ENCODE measurements around the gene PALLD. TPM values are rescaled to one million over a fixed set of nuclear protein-coding genes. Genes with fewer than 3 reads are reported as not detected.

The PALLD gene
- total and polyA plus RNA-seq, 2 of the 8 experiments (the other 6 are each of a cell fraction or from before 2014, with no cell fraction given), result 10.5 to 25.0 TPM

GRCh38 chr4:168857546-168858314, 360.9 kb downstream of the PALLD start:
- H3K23ac ChIP-seq (ENCODE audit: insufficient read length), result no peak overlapping the region
- no peak overlapping the region for H3K18ac ChIP-seq (ENCODE audit: extremely low read depth, low read length)
- H4K20me1 ChIP-seq (replicated peaks in 1 of 2; ENCODE audit: control insufficient read depth in 1 of 2, insufficient read depth in 2 of 2, low read length in 2 of 2), result no peaks in the 10 kb centered on the region
- CTCF ChIA-PET (ENCODE audit: partially characterized antibody), result interaction anchor here (0.9 to 1.3 kb wide), 2 partner anchors 12 to 19 kb away, joined by 3 to 4 read pairs; no protein-coding TSS in a partner anchor
- no peak overlapping the region for H2AK5ac ChIP-seq (ENCODE audit: low read depth, low read length)
- H2BK5ac ChIP-seq (ENCODE audit: low read depth, low read length), result no peak overlapping the region
- no peak overlapping the region for H2AFZ ChIP-seq (ENCODE audit: low read length)
- no peak overlapping the region for H2BK20ac ChIP-seq (ENCODE audit: low read length)
- H2BK15ac ChIP-seq (ENCODE audit: low read length), result no peak overlapping the region
- H3K4me3 ChIP-seq (ENCODE audit: extremely low read depth in 1 of 4, insufficient read depth in 2 of 4, low read depth in 3 of 4, low read length in 4 of 4), result no peak overlapping the region
- H4K8ac ChIP-seq (ENCODE audit: extremely low read depth, insufficient read depth, low read length), result no peak overlapping the region
- H3K27ac ChIP-seq (ENCODE audit: low read depth, low read length), result no peak overlapping the region
- H4K91ac ChIP-seq (replicated peaks; ENCODE audit: insufficient read length, low read length), result no peak overlapping the region
- no peak for FAIRE-seq
- H3K36me3 ChIP-seq (ENCODE audit: control insufficient read depth in 2 of 4, insufficient read depth in 4 of 4, low read length in 3 of 4), result no peaks in the 10 kb centered on the region
- H3K79me2 ChIP-seq (ENCODE audit: control insufficient read depth in 1 of 2, insufficient read depth in 2 of 2, low read length in 2 of 2), result no peaks in the 10 kb centered on the region
- H3K23me2 ChIP-seq (ENCODE audit: low read depth, low read length), result no peaks in the 10 kb centered on the region
- DNase-seq (ENCODE audit: low read depth in 1 of 2, low spot score in 2 of 2), result no peak
- H3K4me1 ChIP-seq (replicated peaks in 1 of 4; ENCODE audit: control insufficient read depth in 3 of 4, insufficient read depth in 4 of 4, low read length in 3 of 4), result peaks cover 0 to under 1% (median 0%) of the 10 kb centered on the region in 4 experiments; a peak in 2 of 7 replicates
- no peaks in the 10 kb centered on the region for H3K27me3 ChIP-seq (replicated peaks in 1 of 4; ENCODE audit: control insufficient read depth in 3 of 4, extremely low read depth in 1 of 4, insufficient read depth in 3 of 4, low read length in 3 of 4)
- H3K9ac ChIP-seq (replicated peaks in 1 of 4; ENCODE audit: extremely low read depth in 1 of 4, low read depth in 3 of 4, low read length in 3 of 4), result no peak overlapping the region
- H3K4me2 ChIP-seq (ENCODE audit: insufficient read depth in 1 of 2, low read depth in 2 of 2, low read length in 2 of 2), result no peak overlapping the region
- H4K5ac ChIP-seq (ENCODE audit: insufficient read length, low read depth, low read length), result no peak overlapping the region
- no peak overlapping the region for H3K56ac ChIP-seq (replicated peaks; ENCODE audit: insufficient read length, low read depth, low read length)
- H3K14ac ChIP-seq (ENCODE audit: insufficient read length), result no peak overlapping the region
- no peak overlapping the region for H2BK12ac ChIP-seq (ENCODE audit: low read depth, low read length)
- WGBS, 2 experiments (ENCODE audit: extremely low coverage in 1 of 2, insufficient coverage in 1 of 2, insufficient read length in 1 of 2, insufficient replicate concordance in 2 of 2, low coverage in 1 of 2, low lambda C conversion rate in 2 of 2, missing lambda C conversion rate in 1 of 2), result 83% methylated on average over 5 of the region's 5 CpGs; no CpG with 5 or more reads in 1 of the 2 experiments
- no peaks in the 10 kb centered on the region; the same call in 1 of the 2 replicates for H3K79me1 ChIP-seq (ENCODE audit: low read depth, low read length)
- POLR2A ChIA-PET (ENCODE audit: partially characterized antibody), result interaction anchor here (2.0 kb wide), 1 partner anchor 9 kb away, joined by 8 read pairs; no protein-coding TSS in a partner anchor
- H2BK120ac ChIP-seq (replicated peaks; ENCODE audit: low read depth, low read length), result no peak overlapping the region
- no peak overlapping the region for H3K4ac ChIP-seq (replicated peaks; ENCODE audit: insufficient read length, low read depth, low read length)
- H3K9me3 ChIP-seq (ENCODE audit: insufficient read depth in 2 of 2, low read depth in 1 of 2, low read length in 1 of 2), result no peaks in the 10 kb centered on the region

Measured in H1 (cell line).